NCI-H460 (cell line): ENCODE data around the gene CD82. TPM values are rescaled to one million over a fixed set of nuclear protein-coding genes. Genes with fewer than 3 reads are reported as not detected.
"Not testable (repeated sequence)": the region's sequence is repeated elsewhere in the genome, so short reads cannot be mapped to it uniquely, and the experiment has no call there.

Experiments used
- DNase-seq: peaks from one replicate; pipeline ENCODE4 v3.0.0-alpha.2; 2016; ENCODE audit warnings: low read depth; ENCODE audit errors: extremely low read depth
- small RNA-seq, 2 experiments: library from RNA; depleted of rRNA; stranded (forward); fragments of <200 nt; gene quantifications; one replicate each; pipeline ENCODE3, GENCODE V24; 2014
- total RNA-seq: library from RNA; depleted of rRNA; stranded (reverse); fragments of >200 nt; shearing (Covaris generic); gene quantifications from 2 replicates; pipeline ENCODE4 v1.2.3, GENCODE V29; 2014; rRNA removed

The CD82 gene
- total RNA-seq, 1 experiment from 2014 or later, result 0.17 TPM

DNA sequence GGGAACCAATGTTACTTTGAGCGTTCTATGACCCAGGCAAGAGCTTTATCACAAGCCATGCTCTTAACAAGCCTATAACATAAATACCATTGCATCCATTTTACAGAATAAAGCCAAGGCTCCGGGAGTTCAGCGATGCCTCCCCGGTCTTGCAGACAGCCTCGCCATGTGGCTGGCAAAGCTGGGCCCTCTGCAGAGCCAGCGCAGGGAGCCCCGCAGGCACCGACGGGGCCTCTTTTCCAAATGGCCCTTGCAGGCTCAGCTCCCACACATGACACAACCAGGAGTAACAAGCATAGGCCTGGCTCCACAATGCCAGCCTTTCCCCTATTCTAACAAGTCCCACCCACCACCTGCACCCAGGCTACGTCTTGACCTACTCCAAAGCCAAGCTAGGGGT is 89.1 kb downstream of the CD82 start:
- DNase-seq, result no peak

DNA sequence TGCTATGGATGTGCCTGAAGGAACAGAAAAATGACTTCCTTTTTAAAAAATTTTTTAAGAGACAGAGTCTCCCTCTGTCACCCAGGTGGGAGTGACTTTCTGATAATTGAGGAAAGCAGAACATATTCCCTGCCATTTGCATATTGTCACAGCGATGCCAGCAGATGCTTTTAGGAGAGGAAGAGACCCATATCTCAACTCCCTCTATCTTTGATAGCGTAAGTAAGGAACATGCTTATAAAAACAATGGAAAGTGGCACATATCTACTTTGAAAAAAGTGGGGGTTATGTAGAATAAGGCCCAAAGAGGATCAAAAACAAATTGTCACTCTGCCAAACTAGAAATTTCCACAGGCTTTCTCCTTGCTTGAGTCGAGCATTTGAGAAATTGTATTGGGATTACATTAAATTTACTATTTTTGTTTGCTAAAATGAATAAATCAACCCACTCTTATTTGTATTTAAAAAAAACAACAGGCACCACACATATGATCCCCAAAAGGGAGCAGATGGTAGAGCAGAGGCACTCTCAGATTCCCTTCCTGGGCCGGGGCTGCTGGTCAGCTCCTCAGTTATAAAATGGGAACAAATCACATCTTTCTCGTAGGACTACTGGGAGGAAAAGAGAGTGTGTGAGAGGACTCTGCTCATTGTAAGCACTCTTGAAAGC is 92.5 kb downstream of the CD82 start:
- DNase-seq, result no peak

- no peak for DNase-seq
Observed at GRCh38 chr11:44658506-44658850, 93.0 kb downstream of the CD82 start.

- no peak for DNase-seq
Observed at GRCh38 chr11:44659641-44660040, 94.2 kb downstream of the CD82 start.

DNA sequence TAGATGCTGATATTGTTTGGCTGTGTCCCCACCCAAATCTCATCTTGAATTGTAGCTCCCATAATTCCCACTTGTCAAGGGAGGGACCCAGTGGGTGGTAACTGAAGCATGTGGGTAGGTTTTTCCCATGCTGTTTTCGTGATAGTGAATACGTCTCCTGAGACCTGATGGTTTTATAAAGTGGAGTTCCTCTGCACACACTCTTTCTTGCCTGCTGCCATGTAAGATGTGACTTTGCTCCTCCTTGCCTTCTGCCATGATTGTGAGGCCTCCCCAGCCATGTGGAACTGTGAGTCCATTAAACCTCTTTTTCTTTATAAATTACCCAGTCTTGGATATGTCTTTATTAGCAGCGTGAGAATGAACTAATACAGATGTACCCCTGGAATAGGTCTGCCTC is 95.1 kb downstream of the CD82 start:
- not testable (repeated sequence) for DNase-seq

DNA sequence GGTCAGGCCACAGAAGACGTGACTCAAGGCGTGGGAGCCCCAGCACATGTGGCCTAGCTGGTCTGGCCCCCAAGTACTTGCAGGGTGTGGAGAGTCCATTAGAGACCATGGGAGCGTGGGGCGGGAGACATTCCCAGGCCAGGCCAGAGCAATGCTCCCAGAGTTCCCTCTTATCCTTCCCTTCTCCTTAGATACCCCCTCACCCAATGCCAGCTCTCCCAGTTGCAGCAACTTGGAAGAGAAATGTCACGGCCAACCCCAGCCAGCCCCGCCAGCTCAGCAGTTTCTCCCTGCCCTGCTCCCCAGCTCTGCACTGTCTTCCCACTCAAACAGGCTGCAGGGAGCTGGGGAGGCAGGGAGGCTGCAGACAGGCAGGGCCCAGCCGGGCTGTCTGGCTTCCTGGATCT is 95.9 kb downstream of the CD82 start:
- no peak for DNase-seq

Small RNA genes within 50 kb of the gene (small RNA-seq; reads per million reads assigned to genes)
- 0 reads per million in 2 experiments for gene AC104010.1

Other genes starting within 250 kb of the CD82 start
- gene TSPAN18, start 161.3 kb downstream of the CD82 start, total RNA-seq, result not detected in 2 replicates